GM12875 (cell line): ENCODE results near the gene CDC5L.

ENCODE experiments used
- H3K4me3 ChIP-seq: one replicate; pipeline ENCODE4 v1.5.1; 2011; ENCODE audit warnings: low read depth, low read length, control low read depth
- CTCF ChIP-seq: IDR thresholded peaks from 2 replicates; pipeline ENCODE4 v1.5.1; 2011; ENCODE audit warnings: low read depth, mild to moderate bottlenecking, control low read depth, inconsistent platforms, low read length, moderate library complexity, borderline replicate concordance; ENCODE audit not compliant: insufficient read depth

Gene CDC5L

GRCh38 chr6:44359973-44360372 lies 27.5 kb upstream of the CDC5L start:
- H3K4me3 ChIP-seq: no peak overlapping the region
- no peak for TF ChIP-seq CTCF

- H3K4me3 ChIP-seq: no peak overlapping the region
- no peak for TF ChIP-seq CTCF
Observed at GRCh38 chr6:44361947-44362346, 25.6 kb upstream of the CDC5L start.

- no peak overlapping the region for H3K4me3 ChIP-seq
- TF ChIP-seq CTCF: no peak
Observed at GRCh38 chr6:44363377-44363926, 24.1 kb upstream of the CDC5L start.

- no peak for TF ChIP-seq CTCF
- H3K4me3 ChIP-seq: no peak overlapping the region
Observed at GRCh38 chr6:44366781-44367180, 20.7 kb upstream of the CDC5L start.

GRCh38 chr6:44367681-44368080 lies 19.8 kb upstream of the CDC5L start:
- H3K4me3 ChIP-seq: no peak overlapping the region
- no peak for TF ChIP-seq CTCF

GRCh38 chr6:44373051-44373450 lies 14.5 kb upstream of the CDC5L start:
- no peak overlapping the region for H3K4me3 ChIP-seq
- no peak for TF ChIP-seq CTCF

GRCh38 chr6:44373787-44374186 lies 13.7 kb upstream of the CDC5L start:
- TF ChIP-seq CTCF: no peak
- H3K4me3 ChIP-seq: no peak overlapping the region
